Mesothelial cell of epicardium (in vitro differentiated cells): ENCODE measurements around the gene KATNA1. TPM values are rescaled to one million over a fixed set of nuclear protein-coding genes. Genes with fewer than 3 reads are reported as not detected.

Source experiments
- DNase-seq, 2 experiments: peaks; one replicate each; pipeline ENCODE4 v3.0.0; 2021; ENCODE audit warnings: low spot score in 2 of 2; ENCODE audit not compliant: unreplicated experiment in 2 of 2
- H3K27ac Mint-ChIP-seq: 2 replicates; pipeline ENCODE4 v1.8.0; 2021; ENCODE audit warnings: mixed read lengths
- H3K27me3 Mint-ChIP-seq: 2 replicates; pipeline ENCODE4 v1.8.0; 2021; ENCODE audit warnings: low read depth, mixed read lengths
- H3K36me3 Mint-ChIP-seq: 2 replicates; pipeline ENCODE4 v1.8.0; 2021; ENCODE audit warnings: mixed read lengths
- H3K4me1 Mint-ChIP-seq: 2 replicates; pipeline ENCODE4 v1.8.0; 2021; ENCODE audit warnings: mixed read lengths
- H3K4me3 Mint-ChIP-seq: 2 replicates; pipeline ENCODE4 v1.8.0; 2021; ENCODE audit warnings: mild to moderate bottlenecking, moderate library complexity, mixed read lengths
- H3K9me3 Mint-ChIP-seq: 2 replicates; pipeline ENCODE4 v1.8.0; 2021; ENCODE audit warnings: mixed read lengths
- CTCF ChIP-seq: fragments of 200-600 bp; sonication (generic); IDR thresholded peaks from one replicate; pipeline ENCODE4 v1.5.0; 2021; ENCODE audit warnings: antibody characterized with exemption; ENCODE audit not compliant: unreplicated experiment
- total RNA-seq: library from RNA; stranded (reverse); gene quantifications from 3 replicates; pipeline ENCODE4 v1.2.1, GENCODE V29; 2021

The KATNA1 gene
- total RNA-seq, result 18.8 to 20.3 TPM (median 19.1 TPM) in 3 replicates

DNA sequence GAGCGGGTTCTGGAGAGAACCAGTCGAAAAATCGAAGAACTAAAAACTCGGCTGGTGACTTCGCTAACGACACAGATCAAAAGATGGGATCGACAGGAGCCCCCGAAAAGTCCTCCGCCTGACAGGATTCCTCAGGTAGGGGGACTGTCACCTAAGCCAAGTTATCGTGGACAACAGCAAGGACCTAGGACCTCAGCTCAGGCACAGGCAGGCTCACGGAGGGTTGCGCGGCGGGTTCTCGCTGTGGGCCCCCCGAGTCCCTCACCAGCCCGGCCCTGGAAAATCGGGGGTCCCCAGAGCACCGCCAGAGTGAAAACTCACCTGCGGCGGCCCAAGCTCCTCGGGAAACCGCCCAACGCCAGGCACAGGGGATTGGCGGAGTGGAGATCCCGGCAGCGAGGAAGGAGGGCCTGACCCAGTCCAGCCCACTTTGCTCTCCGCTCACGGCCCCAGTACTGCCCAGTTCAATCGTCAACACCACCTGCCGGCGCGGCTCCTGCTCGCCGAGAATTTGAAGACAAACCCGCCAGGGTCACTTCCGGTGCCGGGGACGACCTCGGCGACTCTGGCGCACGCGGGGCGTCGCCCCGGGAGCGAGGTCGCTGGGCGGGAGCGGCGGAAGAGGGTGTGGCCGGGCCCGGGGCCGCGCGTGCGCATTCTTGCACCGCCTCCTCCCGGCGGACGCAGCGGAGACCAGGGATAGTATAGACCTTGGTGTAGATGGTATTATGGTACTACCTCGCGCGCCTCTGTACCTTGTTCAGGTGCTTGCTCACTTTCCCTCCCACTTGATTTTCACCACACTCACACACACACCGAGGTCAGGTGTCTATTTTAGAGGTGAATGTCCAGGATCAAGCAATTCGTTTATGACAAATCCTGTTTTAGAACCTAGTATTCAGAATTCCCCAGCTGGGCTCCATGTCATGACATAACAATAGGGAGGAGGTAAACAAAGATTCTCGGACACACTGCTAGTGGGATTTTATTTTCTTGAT lies at the start of gene KATNA1:
TSS of gene KATNA1 (minus strand) at position 567 of the 998 bp plus-strand sequence. CDS start 10,167 bp downstream, outside the sequence.
- Mint-ChIP-seq H3K27me3 (no peaks in the 10 kb centered on the region), H3K4me3 (peak within 1 kb of the TSS; percentile 87), H3K36me3 (peaks cover 2% of the 10 kb centered on the region), H3K4me1 (peaks cover 19% of the 10 kb centered on the region), H3K9me3 (no peaks in the 10 kb centered on the region), H3K27ac (peak within 1 kb of the TSS; percentile 17)
- peak; percentile 67 to 86 for DNase-seq
- no peak for TF ChIP-seq CTCF

DNA sequence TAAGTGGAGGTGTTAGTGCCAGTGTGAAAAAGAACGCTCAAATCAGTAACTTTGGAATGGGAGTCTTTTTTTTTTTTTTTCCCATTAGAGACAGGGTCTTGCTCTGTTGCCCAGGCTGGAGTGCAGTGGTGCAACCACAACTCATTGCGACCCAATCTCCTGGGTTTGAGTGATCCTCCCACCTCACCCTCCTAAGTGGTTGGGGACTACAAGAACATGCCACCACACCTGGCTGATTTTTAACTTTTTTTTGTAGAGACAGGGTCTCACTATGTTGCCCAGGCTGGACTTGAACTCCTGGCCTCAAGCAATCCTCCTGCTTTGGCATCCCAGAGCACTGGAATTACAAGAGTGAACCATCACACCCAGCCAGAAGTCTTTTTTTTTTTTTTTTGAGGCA lies 49.7 kb upstream of the KATNA1 start:
- no peak for TF ChIP-seq CTCF
- H3K4me3 Mint-ChIP-seq, result no peak overlapping the region
- DNase-seq, result no peak

DNA sequence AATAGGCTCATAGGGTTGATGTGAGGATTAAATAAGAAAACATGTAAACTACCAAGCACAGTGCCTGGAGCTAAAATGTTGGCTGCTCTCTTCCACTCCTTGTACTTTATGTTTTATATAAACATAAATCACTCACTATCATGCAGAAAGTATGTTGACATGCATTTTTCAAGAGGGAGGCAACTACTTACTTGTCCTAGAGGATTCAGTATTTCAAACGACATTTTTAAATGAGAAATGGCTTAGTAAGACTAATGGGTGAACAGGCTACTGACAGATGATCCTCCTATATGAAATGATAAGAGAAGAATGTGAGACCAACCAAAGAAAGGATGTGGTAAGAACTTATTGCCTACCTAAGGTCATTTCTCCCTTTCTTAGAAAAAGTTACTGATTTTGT lies 48.4 kb upstream of the KATNA1 start:
- Mint-ChIP-seq H3K4me3 (no peak overlapping the region), H3K27ac (peak overlapping the region; percentile 47), H3K27me3 (no peaks in the 10 kb centered on the region), H3K36me3 (peaks cover 9% of the 10 kb centered on the region), H3K9me3 (no peaks in the 10 kb centered on the region), H3K4me1 (peaks cover 8% of the 10 kb centered on the region)
- no peak for DNase-seq
- no peak for TF ChIP-seq CTCF

More for the DNA sequence above, 49.7 kb upstream of the KATNA1 start:
- H3K4me1 Mint-ChIP-seq, result peaks cover 8% of the 10 kb centered on the region
- H3K27me3 Mint-ChIP-seq, result no peaks in the 10 kb centered on the region
- no peak overlapping the region for H3K27ac Mint-ChIP-seq
- H3K36me3 Mint-ChIP-seq, result peaks cover 6% of the 10 kb centered on the region
- H3K9me3 Mint-ChIP-seq, result no peaks in the 10 kb centered on the region

GRCh38 chr6:149694921-149695320 lies 46.4 kb upstream of the KATNA1 start:
- DNase-seq, result no peak
- TF ChIP-seq CTCF, result no peak
- H3K4me1 Mint-ChIP-seq, result peaks cover 8% of the 10 kb centered on the region
- no peaks in the 10 kb centered on the region for H3K27me3 Mint-ChIP-seq
- H3K9me3 Mint-ChIP-seq, result no peaks in the 10 kb centered on the region
- peaks cover 18% of the 10 kb centered on the region for H3K36me3 Mint-ChIP-seq
- H3K4me3 Mint-ChIP-seq, result no peak overlapping the region
- no peak overlapping the region for H3K27ac Mint-ChIP-seq

DNA sequence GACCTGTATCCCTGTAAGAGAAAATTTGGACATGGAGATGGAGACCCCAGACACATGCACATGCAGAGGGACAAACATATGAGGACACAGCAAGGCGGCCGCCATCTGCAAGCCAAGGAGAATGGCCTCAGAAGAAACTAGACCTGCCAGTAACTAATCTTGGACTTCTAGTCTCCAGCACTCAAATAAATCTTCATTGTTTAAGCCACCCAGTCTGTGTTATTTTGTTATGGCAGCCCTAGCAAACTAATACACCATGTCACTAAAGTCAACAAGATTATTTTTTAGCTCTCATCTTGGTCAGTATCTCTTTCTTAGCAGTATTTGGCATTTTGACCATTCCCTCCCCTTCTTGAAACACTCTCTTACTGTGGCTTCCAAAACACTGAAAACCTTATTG lies 42.7 kb upstream of the KATNA1 start:
- H3K27ac Mint-ChIP-seq, result no peak overlapping the region
- no peak for DNase-seq
- peaks cover 25% of the 10 kb centered on the region for H3K36me3 Mint-ChIP-seq
- no peak for TF ChIP-seq CTCF
- H3K4me3 Mint-ChIP-seq, result no peak overlapping the region
- H3K9me3 Mint-ChIP-seq, result no peaks in the 10 kb centered on the region
- H3K4me1 Mint-ChIP-seq, result no peaks in the 10 kb centered on the region
- no peaks in the 10 kb centered on the region for H3K27me3 Mint-ChIP-seq
